SK-N-SH treated with all-trans-retinoic acid at 6 μM for 48 hours (cell line): ENCODE results near the gene GLDC.

Experiments used
- ATAC-seq: fragments of 200-7000 bp; cut with Tn5 transposase; 3 replicates; pipeline ENCODE4 v1.9.1; 2020; ENCODE audit warnings: mild to moderate bottlenecking, moderate library complexity
- ARNTL ChIP-seq: fragments of 450-650 bp; formaldehyde crosslinking; IDR thresholded peaks from 2 replicates; pipeline ENCODE4 v1.5.0; 2020; ENCODE audit warnings: low read depth, mild to moderate bottlenecking, moderate library complexity, borderline replicate concordance
- BACH2 ChIP-seq: fragments of 250-450 bp; sonication (Bioruptor Pico); IDR thresholded peaks from 2 replicates; pipeline ENCODE4 v1.9.0; 2021; ENCODE audit warnings: mild to moderate bottlenecking, borderline replicate concordance
- CSDC2 ChIP-seq: fragments of 250-450 bp; sonication (Bioruptor Pico); IDR thresholded peaks from 2 replicates; pipeline ENCODE4 v1.5.0; 2020; ENCODE audit warnings: mild to moderate bottlenecking, moderate library complexity
- ESRRG ChIP-seq: fragments of 250-450 bp; sonication (Bioruptor Pico); IDR thresholded peaks from 2 replicates; pipeline ENCODE4 v1.6.1; 2021; ENCODE audit warnings: mild to moderate bottlenecking
- GLIS3 ChIP-seq: fragments of 250-450 bp; sonication (Bioruptor Pico); IDR thresholded peaks from 2 replicates; pipeline ENCODE4 v1.5.0; 2020; ENCODE audit warnings: mild to moderate bottlenecking, moderate library complexity
- ISL1 ChIP-seq: fragments of 250-450 bp; sonication (Bioruptor Pico); IDR thresholded peaks from 2 replicates; pipeline ENCODE4 v2.1.2; 2022; ENCODE audit warnings: mild to moderate bottlenecking, moderate library complexity
- OSR1 ChIP-seq: fragments of 250-450 bp; sonication (Bioruptor Pico); IDR thresholded peaks from 2 replicates; pipeline ENCODE4 v1.8.0; 2022; ENCODE audit warnings: moderate library complexity, mild to moderate bottlenecking, inconsistent platforms
- PPARA ChIP-seq: fragments of 250-450 bp; sonication (Bioruptor Pico); IDR thresholded peaks from 2 replicates; pipeline ENCODE4 v1.5.0; 2020; ENCODE audit warnings: mild to moderate bottlenecking, borderline replicate concordance
- RARB ChIP-seq: fragments of 250-450 bp; sonication (Bioruptor Pico); IDR thresholded peaks from 2 replicates; pipeline ENCODE4 v1.8.0; 2021; ENCODE audit warnings: mild to moderate bottlenecking, moderate library complexity
- SNAI2 ChIP-seq: fragments of 250-450 bp; sonication (Bioruptor Pico); IDR thresholded peaks from 2 replicates; pipeline ENCODE4 v1.5.0; 2020; ENCODE audit warnings: mild to moderate bottlenecking, moderate library complexity
- TCF4 ChIP-seq: fragments of 250-450 bp; sonication (Bioruptor Pico); IDR thresholded peaks from 2 replicates; pipeline ENCODE4 v1.8.0; 2021; ENCODE audit warnings: mild to moderate bottlenecking, moderate library complexity, borderline replicate concordance
- TOX ChIP-seq: fragments of 250-450 bp; sonication (Bioruptor Pico); IDR thresholded peaks from 2 replicates; pipeline ENCODE4 v1.8.0; 2021; ENCODE audit warnings: mild to moderate bottlenecking, moderate library complexity, borderline replicate concordance
- ZC3H10 ChIP-seq: fragments of 250-450 bp; sonication (Bioruptor Pico); IDR thresholded peaks from 2 replicates; pipeline ENCODE4 v1.5.1; 2021; ENCODE audit warnings: mild to moderate bottlenecking, moderate library complexity
- ZFP3 ChIP-seq: fragments of 250-450 bp; sonication (Bioruptor Pico); IDR thresholded peaks from 2 replicates; pipeline ENCODE4 v1.5.0; 2020; ENCODE audit warnings: mild to moderate bottlenecking, moderate library complexity
- ZFP30 ChIP-seq: fragments of 450-650 bp; formaldehyde crosslinking; IDR thresholded peaks from 2 replicates; pipeline ENCODE4 v1.5.0; 2022; ENCODE audit warnings: mild to moderate bottlenecking, moderate library complexity
- ZNF565 ChIP-seq: fragments of 450-650 bp; formaldehyde crosslinking; conservative IDR thresholded peaks from 2 replicates; pipeline ENCODE4 v1.5.0; 2020; ENCODE audit warnings: low read depth, mild to moderate bottlenecking, moderate library complexity
- ZNF70 ChIP-seq: fragments of 450-650 bp; formaldehyde crosslinking; IDR thresholded peaks from 2 replicates; pipeline ENCODE4 v1.5.0; 2020; ENCODE audit warnings: mild to moderate bottlenecking, moderate library complexity
- ZNF8 ChIP-seq: fragments of 450-650 bp; formaldehyde crosslinking; IDR thresholded peaks from 2 replicates; pipeline ENCODE4 v1.5.0; 2020; ENCODE audit warnings: mild to moderate bottlenecking, moderate library complexity
- TF ChIP-seq, protein P1 (sequence below): fragments of 250-450 bp; sonication (Bioruptor Pico); IDR thresholded peaks from 2 replicates; pipeline ENCODE4 v1.5.0; 2020; ENCODE audit warnings: mild to moderate bottlenecking, moderate library complexity
- TF ChIP-seq, protein P2 (sequence below): fragments of 250-450 bp; sonication (Bioruptor Pico); IDR thresholded peaks from 2 replicates; pipeline ENCODE4 v1.5.1; 2021; ENCODE audit warnings: mild to moderate bottlenecking, moderate library complexity
- TF ChIP-seq, protein P3 (sequence below): fragments of 250-450 bp; sonication (Bioruptor Pico); IDR thresholded peaks from 2 replicates; pipeline ENCODE4 v1.8.0; 2021; ENCODE audit warnings: low read depth, mild to moderate bottlenecking, moderate library complexity, borderline replicate concordance
- TF ChIP-seq, protein P4 (sequence below): fragments of 250-450 bp; sonication (Bioruptor Pico); IDR thresholded peaks from 2 replicates; pipeline ENCODE4 v1.8.0; 2020; ENCODE audit warnings: mild to moderate bottlenecking, moderate library complexity, borderline replicate concordance

The GLDC gene

DNA sequence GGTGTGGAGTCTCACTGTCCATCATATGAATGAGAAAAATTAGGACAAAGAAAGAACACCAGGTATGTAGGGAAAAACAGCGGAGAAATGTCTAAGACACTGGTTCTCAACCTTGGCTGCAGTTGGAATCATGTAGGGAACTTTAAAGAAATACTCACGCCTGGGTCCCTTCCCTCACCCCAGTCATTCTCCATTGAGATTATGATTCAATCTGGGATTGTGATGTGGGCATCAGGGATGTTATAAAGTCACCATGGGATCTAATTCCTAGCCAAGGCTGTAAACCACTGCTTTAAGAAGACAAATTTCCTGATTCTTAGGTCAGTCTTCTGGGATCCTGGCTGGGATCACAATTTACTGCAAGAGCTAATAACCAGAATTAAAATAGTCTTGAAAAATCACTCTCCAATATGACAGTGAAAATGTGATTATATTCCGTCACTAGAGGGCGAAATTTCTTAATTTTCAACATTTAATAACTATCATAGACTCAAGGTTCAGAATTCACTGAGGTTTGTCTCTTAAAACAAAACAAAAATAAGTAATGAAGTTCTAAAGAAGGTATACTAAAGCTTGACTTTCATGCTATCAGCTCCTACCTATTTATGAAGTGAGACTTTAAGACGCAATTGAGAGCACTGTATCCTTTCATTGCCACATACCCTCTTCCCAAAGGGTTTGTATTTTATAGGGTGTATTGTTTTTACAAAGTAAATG, 60.5 kb downstream of the GLDC start:
- TF ChIP-seq TCF4 (CRISPR knock-in tag) = no peak
- TF ChIP-seq OSR1 = no peak
- no peak for TF ChIP-seq RARB (CRISPR knock-in tag)
- no peak for TF ChIP-seq ZNF565 (CRISPR knock-in tag)
- no peak for TF ChIP-seq ISL1 (CRISPR knock-in tag)
- TF ChIP-seq, protein P1, sequence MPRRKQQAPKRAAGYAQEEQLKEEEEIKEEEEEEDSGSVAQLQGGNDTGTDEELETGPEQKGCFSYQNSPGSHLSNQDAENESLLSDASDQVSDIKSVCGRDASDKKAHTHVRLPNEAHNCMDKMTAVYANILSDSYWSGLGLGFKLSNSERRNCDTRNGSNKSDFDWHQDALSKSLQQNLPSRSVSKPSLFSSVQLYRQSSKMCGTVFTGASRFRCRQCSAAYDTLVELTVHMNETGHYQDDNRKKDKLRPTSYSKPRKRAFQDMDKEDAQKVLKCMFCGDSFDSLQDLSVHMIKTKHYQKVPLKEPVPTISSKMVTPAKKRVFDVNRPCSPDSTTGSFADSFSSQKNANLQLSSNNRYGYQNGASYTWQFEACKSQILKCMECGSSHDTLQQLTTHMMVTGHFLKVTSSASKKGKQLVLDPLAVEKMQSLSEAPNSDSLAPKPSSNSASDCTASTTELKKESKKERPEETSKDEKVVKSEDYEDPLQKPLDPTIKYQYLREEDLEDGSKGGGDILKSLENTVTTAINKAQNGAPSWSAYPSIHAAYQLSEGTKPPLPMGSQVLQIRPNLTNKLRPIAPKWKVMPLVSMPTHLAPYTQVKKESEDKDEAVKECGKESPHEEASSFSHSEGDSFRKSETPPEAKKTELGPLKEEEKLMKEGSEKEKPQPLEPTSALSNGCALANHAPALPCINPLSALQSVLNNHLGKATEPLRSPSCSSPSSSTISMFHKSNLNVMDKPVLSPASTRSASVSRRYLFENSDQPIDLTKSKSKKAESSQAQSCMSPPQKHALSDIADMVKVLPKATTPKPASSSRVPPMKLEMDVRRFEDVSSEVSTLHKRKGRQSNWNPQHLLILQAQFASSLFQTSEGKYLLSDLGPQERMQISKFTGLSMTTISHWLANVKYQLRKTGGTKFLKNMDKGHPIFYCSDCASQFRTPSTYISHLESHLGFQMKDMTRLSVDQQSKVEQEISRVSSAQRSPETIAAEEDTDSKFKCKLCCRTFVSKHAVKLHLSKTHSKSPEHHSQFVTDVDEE (CRISPR knock-in tag) = no peak
- TF ChIP-seq ZFP30 (CRISPR knock-in tag) = no peak
- no peak for TF ChIP-seq ZFP3 (CRISPR knock-in tag)
- no peak for TF ChIP-seq ZNF70 (CRISPR knock-in tag)
- TF ChIP-seq CSDC2 (CRISPR knock-in tag) = no peak
- no peak for TF ChIP-seq ZC3H10 (CRISPR knock-in tag)
- no peak for TF ChIP-seq ARNTL (CRISPR knock-in tag)
- TF ChIP-seq PPARA (CRISPR knock-in tag) = no peak
- no peak for TF ChIP-seq GLIS3
- no peak for TF ChIP-seq BACH2
- TF ChIP-seq ESRRG (CRISPR knock-in tag) = no peak
- TF ChIP-seq, protein P2, sequence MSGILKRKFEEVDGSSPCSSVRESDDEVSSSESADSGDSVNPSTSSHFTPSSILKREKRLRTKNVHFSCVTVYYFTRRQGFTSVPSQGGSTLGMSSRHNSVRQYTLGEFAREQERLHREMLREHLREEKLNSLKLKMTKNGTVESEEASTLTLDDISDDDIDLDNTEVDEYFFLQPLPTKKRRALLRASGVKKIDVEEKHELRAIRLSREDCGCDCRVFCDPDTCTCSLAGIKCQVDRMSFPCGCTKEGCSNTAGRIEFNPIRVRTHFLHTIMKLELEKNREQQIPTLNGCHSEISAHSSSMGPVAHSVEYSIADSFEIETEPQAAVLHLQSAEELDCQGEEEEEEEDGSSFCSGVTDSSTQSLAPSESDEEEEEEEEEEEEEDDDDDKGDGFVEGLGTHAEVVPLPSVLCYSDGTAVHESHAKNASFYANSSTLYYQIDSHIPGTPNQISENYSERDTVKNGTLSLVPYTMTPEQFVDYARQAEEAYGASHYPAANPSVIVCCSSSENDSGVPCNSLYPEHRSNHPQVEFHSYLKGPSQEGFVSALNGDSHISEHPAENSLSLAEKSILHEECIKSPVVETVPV (CRISPR knock-in tag) = no peak
- peak; percentile 82 for ATAC-seq

DNA sequence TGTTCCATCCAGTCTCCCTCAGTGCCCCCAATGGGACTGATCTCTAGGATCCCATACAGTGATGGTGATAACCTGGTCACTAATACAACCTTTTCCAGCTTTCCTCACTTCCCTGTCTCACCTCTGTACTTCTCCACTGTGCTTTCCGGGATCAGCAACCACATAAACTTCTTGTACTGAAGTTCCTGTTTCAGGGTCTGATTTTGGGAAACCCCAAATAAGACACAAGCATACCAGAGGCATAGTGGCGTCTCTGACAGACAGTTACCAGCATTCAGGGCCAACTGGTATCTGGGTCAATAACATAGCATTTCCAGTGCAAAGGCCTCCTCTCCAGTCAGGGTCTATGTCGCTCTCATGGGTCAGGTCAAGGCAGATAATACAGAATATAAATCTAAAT, 64.3 kb downstream of the GLDC start:
- TF ChIP-seq BACH2 (no peak), ZNF8 (CRISPR knock-in tag) (no peak), OSR1 (no peak), ZFP30 (CRISPR knock-in tag) (no peak), ESRRG (CRISPR knock-in tag) (no peak), ARNTL (CRISPR knock-in tag) (no peak), PPARA (CRISPR knock-in tag) (no peak), TOX (CRISPR knock-in tag) (no peak)
- ATAC-seq = no peak

DNA sequence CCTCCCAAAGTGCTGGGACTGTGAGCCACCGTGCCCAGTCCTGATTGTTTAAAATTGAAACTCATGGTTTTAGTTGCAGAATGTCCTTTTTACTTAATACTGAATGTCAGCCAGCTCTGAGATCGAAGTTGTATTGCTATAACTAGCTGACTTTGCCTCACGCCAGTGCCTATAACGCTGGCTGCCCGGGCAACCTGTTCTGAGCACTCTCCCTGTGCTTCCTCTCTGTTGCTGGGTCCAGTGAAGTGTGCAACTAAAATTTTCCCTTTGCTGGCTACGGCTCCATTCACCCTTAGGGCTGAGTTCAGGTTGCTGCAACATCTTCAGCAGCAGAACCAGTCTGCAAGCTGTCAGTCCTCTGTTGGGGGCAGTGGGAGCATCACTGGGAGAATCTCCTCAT, 65.9 kb downstream of the GLDC start:
- TF ChIP-seq, protein P3, sequence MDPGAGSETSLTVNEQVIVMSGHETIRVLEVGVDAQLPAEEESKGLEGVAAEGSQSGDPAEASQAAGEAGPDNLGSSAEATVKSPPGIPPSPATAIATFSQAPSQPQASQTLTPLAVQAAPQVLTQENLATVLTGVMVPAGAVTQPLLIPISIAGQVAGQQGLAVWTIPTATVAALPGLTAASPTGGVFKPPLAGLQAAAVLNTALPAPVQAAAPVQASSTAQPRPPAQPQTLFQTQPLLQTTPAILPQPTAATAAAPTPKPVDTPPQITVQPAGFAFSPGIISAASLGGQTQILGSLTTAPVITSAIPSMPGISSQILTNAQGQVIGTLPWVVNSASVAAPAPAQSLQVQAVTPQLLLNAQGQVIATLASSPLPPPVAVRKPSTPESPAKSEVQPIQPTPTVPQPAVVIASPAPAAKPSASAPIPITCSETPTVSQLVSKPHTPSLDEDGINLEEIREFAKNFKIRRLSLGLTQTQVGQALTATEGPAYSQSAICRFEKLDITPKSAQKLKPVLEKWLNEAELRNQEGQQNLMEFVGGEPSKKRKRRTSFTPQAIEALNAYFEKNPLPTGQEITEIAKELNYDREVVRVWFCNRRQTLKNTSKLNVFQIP (CRISPR knock-in tag) = no peak
- TF ChIP-seq, protein P4, sequence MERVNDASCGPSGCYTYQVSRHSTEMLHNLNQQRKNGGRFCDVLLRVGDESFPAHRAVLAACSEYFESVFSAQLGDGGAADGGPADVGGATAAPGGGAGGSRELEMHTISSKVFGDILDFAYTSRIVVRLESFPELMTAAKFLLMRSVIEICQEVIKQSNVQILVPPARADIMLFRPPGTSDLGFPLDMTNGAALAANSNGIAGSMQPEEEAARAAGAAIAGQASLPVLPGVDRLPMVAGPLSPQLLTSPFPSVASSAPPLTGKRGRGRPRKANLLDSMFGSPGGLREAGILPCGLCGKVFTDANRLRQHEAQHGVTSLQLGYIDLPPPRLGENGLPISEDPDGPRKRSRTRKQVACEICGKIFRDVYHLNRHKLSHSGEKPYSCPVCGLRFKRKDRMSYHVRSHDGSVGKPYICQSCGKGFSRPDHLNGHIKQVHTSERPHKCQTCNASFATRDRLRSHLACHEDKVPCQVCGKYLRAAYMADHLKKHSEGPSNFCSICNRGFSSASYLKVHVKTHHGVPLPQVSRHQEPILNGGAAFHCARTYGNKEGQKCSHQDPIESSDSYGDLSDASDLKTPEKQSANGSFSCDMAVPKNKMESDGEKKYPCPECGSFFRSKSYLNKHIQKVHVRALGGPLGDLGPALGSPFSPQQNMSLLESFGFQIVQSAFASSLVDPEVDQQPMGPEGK (CRISPR knock-in tag) = no peak
- TF ChIP-seq SNAI2 (CRISPR knock-in tag) = no peak
- TF ChIP-seq, protein P1 (CRISPR knock-in tag) = no peak
- TF ChIP-seq CSDC2 (CRISPR knock-in tag) = no peak
- TF ChIP-seq ESRRG (CRISPR knock-in tag) = no peak
- no peak for TF ChIP-seq ZFP3 (CRISPR knock-in tag)
- no peak for TF ChIP-seq OSR1
- no peak for TF ChIP-seq ZC3H10 (CRISPR knock-in tag)
- no peak for TF ChIP-seq ARNTL (CRISPR knock-in tag)
- TF ChIP-seq, protein P2 (CRISPR knock-in tag) = no peak
- no peak for ATAC-seq
